HepG2 (cell line): Measurements from ENCODE around the gene ACOT8. TPM values are rescaled to one million over a fixed set of nuclear protein-coding genes. Genes with fewer than 3 reads are reported as not detected.
A peak's percentile ranks its signal among the peaks of the same experiment; 100 is the strongest.

ENCODE experiments used
- AGO1 ChIP-seq: fragments of 200-400 bp; formaldehyde crosslinking; IDR thresholded peaks from 2 replicates; pipeline ENCODE4 v1.6.1; 2017; ENCODE audit warnings: mild to moderate bottlenecking, low read depth, low read length, moderate library complexity; ENCODE audit not compliant: poor library complexity, severe bottlenecking
- CENPX ChIP-seq: sonication (generic); formaldehyde crosslinking; IDR thresholded peaks from 2 replicates; pipeline ENCODE4 v1.9.0; 2021; ENCODE audit warnings: mild to moderate bottlenecking, missing genetic modification reagents, moderate library complexity
- ETV6 ChIP-seq: sonication (generic); formaldehyde crosslinking; conservative IDR thresholded peaks from 2 replicates; pipeline ENCODE4 v1.4.0; 2020; ENCODE audit warnings: missing genetic modification reagents
- HOMEZ ChIP-seq: IDR thresholded peaks from 2 replicates; pipeline ENCODE4 v1.6.1; 2016; ENCODE audit warnings: low read depth
- IKZF1 ChIP-seq: fragments of 450-650 bp; IDR thresholded peaks from 2 replicates; pipeline ENCODE4 v1.7.1; 2016
- MLLT10 ChIP-seq: sonication (generic); formaldehyde crosslinking; IDR thresholded peaks from 2 replicates; pipeline ENCODE4 v1.4.0; 2020; ENCODE audit warnings: missing genetic modification reagents
- MTA1 ChIP-seq: sonication (generic); formaldehyde crosslinking; IDR thresholded peaks from 2 replicates; pipeline ENCODE4 v1.4.0; 2020; ENCODE audit warnings: missing genetic modification reagents, mild to moderate bottlenecking, borderline replicate concordance
- MYC ChIP-seq: sonication (generic); formaldehyde crosslinking; IDR thresholded peaks from 2 replicates; pipeline ENCODE4 v1.9.0; 2021; ENCODE audit warnings: missing genetic modification reagents, borderline replicate concordance
- NONO ChIP-seq, 2 experiments: fragments of 450-650 bp in 1 of 2; sonication (generic) in 1 of 2; formaldehyde crosslinking in 1 of 2; IDR thresholded peaks in 1 of 2; conservative IDR thresholded peaks in 1 of 2; 2 replicates each; pipeline versions ENCODE4 v1.6.1 to v1.8.0; 2017 to 2022; ENCODE audit warnings: mild to moderate bottlenecking in 1 of 2, missing genetic modification reagents in 1 of 2, moderate library complexity in 1 of 2
- NRL ChIP-seq: sonication (generic); formaldehyde crosslinking; IDR thresholded peaks from 2 replicates; pipeline ENCODE4 v1.5.0; 2020; ENCODE audit warnings: missing genetic modification reagents, mild to moderate bottlenecking, moderate library complexity, borderline replicate concordance
- ONECUT2 ChIP-seq: sonication (generic); formaldehyde crosslinking; IDR thresholded peaks from 2 replicates; pipeline ENCODE4 v1.4.0; 2020; ENCODE audit warnings: missing genetic modification reagents
- POLR2A ChIP-seq, 2 experiments: IDR thresholded peaks; 2 replicates each; pipeline ENCODE4 v1.6.1; 2011; ENCODE audit warnings: low read depth in 2 of 2, low read length in 2 of 2, mild to moderate bottlenecking in 1 of 2, moderate library complexity in 1 of 2; ENCODE audit not compliant: insufficient read depth in 1 of 2
- RBFOX2 ChIP-seq: fragments of 200-400 bp; formaldehyde crosslinking; IDR thresholded peaks from 2 replicates; pipeline ENCODE4 v1.6.1; 2017; ENCODE audit warnings: low read depth, mild to moderate bottlenecking, low read length
- SMAD9 ChIP-seq: sonication (generic); formaldehyde crosslinking; IDR thresholded peaks from 2 replicates; pipeline ENCODE4 v1.5.1; 2020; ENCODE audit warnings: mild to moderate bottlenecking, missing genetic modification reagents
- SNAPC2 ChIP-seq: sonication (generic); formaldehyde crosslinking; IDR thresholded peaks from 2 replicates; pipeline ENCODE4 v1.8.1; 2022; ENCODE audit warnings: mild to moderate bottlenecking, missing genetic modification reagents
- ZBTB37 ChIP-seq: sonication (generic); formaldehyde crosslinking; IDR thresholded peaks from 2 replicates; pipeline ENCODE4 v1.4.0; 2020; ENCODE audit warnings: mild to moderate bottlenecking, missing genetic modification reagents
- ZBTB7A ChIP-seq: sonication (generic); formaldehyde crosslinking; IDR thresholded peaks from 2 replicates; pipeline ENCODE4 v1.8.0; 2022; ENCODE audit warnings: mild to moderate bottlenecking, missing genetic modification reagents
- ZNF20 ChIP-seq: sonication (generic); formaldehyde crosslinking; IDR thresholded peaks from 2 replicates; pipeline ENCODE4 v1.4.0; 2020; ENCODE audit warnings: mild to moderate bottlenecking, moderate library complexity, missing genetic modification reagents
- ZNF335 ChIP-seq: sonication (generic); formaldehyde crosslinking; IDR thresholded peaks from 2 replicates; pipeline ENCODE4 v1.4.0; 2020; ENCODE audit warnings: missing genetic modification reagents
- ZNF687 ChIP-seq: sonication (generic); formaldehyde crosslinking; IDR thresholded peaks from 2 replicates; pipeline ENCODE4 v1.5.1; 2020; ENCODE audit warnings: mild to moderate bottlenecking, missing genetic modification reagents, moderate library complexity
- ZNF773 ChIP-seq: sonication (generic); formaldehyde crosslinking; IDR thresholded peaks from 2 replicates; pipeline ENCODE4 v1.4.0; 2020; ENCODE audit warnings: missing genetic modification reagents, borderline replicate concordance
- ZSCAN20 ChIP-seq: sonication (generic); formaldehyde crosslinking; IDR thresholded peaks from 2 replicates; pipeline ENCODE4 v1.4.0; 2020; ENCODE audit warnings: missing genetic modification reagents, mild to moderate bottlenecking, borderline replicate concordance
- ZUFSP ChIP-seq: sonication (generic); formaldehyde crosslinking; IDR thresholded peaks from 2 replicates; pipeline ENCODE4 v1.9.0; 2021; ENCODE audit warnings: missing genetic modification reagents, mild to moderate bottlenecking, borderline replicate concordance
- polyA plus RNA-seq, 8 experiments: library from polyadenylated mRNA; depleted of rRNA in 3 of 8; stranded (reverse) in 7 of 8; unstranded in 1 of 8; fragments of >200 nt; fragmentation: Illumina TruSeq in 4 of 8; extraction: Trizol in 4 of 8; gene quantifications; 2 replicates each; pipeline versions ENCODE4 v1.2.1 to v1.2.3, GENCODE V29; 2011 to 2016; ENCODE audit warnings: low read depth in 4 of 8, missing spikeins in 1 of 8, mixed read lengths in 1 of 8; ENCODE audit not compliant: insufficient read depth in 1 of 8
- total RNA-seq, 5 experiments: library from RNA; depleted of rRNA; stranded (reverse); fragments of >200 nt; fragmentation: Illumina TruSeq; extraction: Trizol; gene quantifications; 2 replicates each; pipeline ENCODE4 v1.2.3, GENCODE V29; 2016; ENCODE audit warnings: low read depth in 1 of 5

The ACOT8 gene
- total and polyA plus RNA-seq, 2 of the 13 experiments (the other 11 are each of a cell fraction or from before 2014, with no cell fraction given): 31.4 to 45.5 TPM

- peak; percentile 32; the same call in 1 of the 2 replicates for TF ChIP-seq MTA1 (CRISPR knock-in tag)
- no peak for TF ChIP-seq SMAD9 (CRISPR knock-in tag)
- TF ChIP-seq HOMEZ (CRISPR knock-in tag): no peak
- 0 out of 2 replicates have a peak, but pooled peaks have one; percentile 24 for TF ChIP-seq ZBTB37
- peak; percentile 58 for TF ChIP-seq RBFOX2
- TF ChIP-seq ZNF335: no peak
- TF ChIP-seq ZUFSP: 0 out of 2 replicates have a peak, but pooled peaks have one; percentile 9
- peak; percentile 27 for TF ChIP-seq ZNF687 (CRISPR knock-in tag)
- TF ChIP-seq MYC (CRISPR knock-in tag): no peak
- peak; percentile 55 for TF ChIP-seq AGO1
- no peak for TF ChIP-seq IKZF1
- TF ChIP-seq ZSCAN20 (CRISPR knock-in tag): no peak
- no peak for TF ChIP-seq ZNF20 (CRISPR knock-in tag)
- no peak for TF ChIP-seq ETV6
- TF ChIP-seq MLLT10 (CRISPR knock-in tag): no peak
- TF ChIP-seq NRL (CRISPR knock-in tag): peak; percentile 75; the same call in 1 of the 2 replicates
- no peak; a peak in 1 of 4 replicates for TF ChIP-seq POLR2A (IDR thresholded peaks at IDR 0.05; ENCODE audit: insufficient read depth in 1 of 2, low read depth in 2 of 2, low read length in 2 of 2)
- TF ChIP-seq ZNF773 (CRISPR knock-in tag): no peak
- TF ChIP-seq SNAPC2: no peak
- TF ChIP-seq ZBTB7A (CRISPR knock-in tag): 0 out of 2 replicates have a peak, but pooled peaks have one; percentile 25
- TF ChIP-seq ONECUT2: no peak
- no peak for TF ChIP-seq NONO (IDR thresholded peaks at IDR 0.05)
- TF ChIP-seq NONO (CRISPR knock-in tag; conservative IDR thresholded peaks at IDR 0.05): no peak
- no peak for TF ChIP-seq CENPX (CRISPR knock-in tag)
These were observed 45.1 kb upstream of the ACOT8 start (continued) for GRCh38 chr20:45902199-45902701.
